Ramos (cell line): ENCODE data around the gene DBP.

Source experiments
- in situ Hi-C: fragments of 300-500 bp; cut with MboI; formaldehyde crosslinking; loops from one replicate; pipeline ENCODE4 v1.14.3; 2022; ENCODE audit warnings: low sequenced_read_pairs; ENCODE audit not compliant: unreplicated experiment

Gene DBP

DNA sequence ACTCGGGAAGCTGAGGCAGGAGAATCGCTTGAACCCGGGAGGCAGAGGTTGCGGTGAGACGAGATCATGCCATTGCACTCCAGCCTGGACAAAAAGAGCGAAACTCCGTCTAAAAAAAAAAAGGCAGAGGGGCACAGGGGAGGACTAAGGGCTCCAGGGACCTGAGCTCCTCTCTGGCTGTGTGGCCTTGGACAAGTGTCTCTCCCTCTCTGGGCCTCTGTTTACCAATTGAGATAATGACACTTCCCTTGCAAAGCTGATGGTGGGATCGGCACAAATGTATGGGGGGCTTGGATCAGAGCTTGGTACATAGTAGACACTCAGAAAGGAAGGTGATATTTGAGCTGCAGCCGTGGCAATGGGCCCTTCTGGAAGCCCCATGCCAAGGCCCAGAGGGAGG is 42.0 kb downstream of the DBP start:
- in situ Hi-C loops: no loop called here

DNA sequence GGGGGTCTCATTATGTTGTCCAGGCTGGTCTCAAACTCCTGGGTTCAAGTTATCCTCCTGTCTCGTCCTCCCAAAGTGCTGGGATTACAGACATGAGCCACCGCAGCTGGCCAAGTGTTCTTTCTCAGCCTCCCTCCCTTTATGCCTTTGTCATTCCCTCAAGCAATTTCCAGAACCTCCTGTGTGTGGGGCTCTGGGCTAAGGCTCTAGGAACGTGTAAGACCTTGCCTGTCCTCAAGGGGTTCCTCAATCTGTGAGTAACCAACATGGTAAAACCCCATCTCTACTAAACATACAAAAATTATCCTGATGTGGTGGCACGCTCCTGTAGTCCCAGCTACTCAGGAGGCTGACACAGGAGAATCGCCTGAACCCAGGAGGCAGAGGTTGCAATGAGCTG is 46.2 kb downstream of the DBP start:
- in situ Hi-C loops: no loop called here

DNA sequence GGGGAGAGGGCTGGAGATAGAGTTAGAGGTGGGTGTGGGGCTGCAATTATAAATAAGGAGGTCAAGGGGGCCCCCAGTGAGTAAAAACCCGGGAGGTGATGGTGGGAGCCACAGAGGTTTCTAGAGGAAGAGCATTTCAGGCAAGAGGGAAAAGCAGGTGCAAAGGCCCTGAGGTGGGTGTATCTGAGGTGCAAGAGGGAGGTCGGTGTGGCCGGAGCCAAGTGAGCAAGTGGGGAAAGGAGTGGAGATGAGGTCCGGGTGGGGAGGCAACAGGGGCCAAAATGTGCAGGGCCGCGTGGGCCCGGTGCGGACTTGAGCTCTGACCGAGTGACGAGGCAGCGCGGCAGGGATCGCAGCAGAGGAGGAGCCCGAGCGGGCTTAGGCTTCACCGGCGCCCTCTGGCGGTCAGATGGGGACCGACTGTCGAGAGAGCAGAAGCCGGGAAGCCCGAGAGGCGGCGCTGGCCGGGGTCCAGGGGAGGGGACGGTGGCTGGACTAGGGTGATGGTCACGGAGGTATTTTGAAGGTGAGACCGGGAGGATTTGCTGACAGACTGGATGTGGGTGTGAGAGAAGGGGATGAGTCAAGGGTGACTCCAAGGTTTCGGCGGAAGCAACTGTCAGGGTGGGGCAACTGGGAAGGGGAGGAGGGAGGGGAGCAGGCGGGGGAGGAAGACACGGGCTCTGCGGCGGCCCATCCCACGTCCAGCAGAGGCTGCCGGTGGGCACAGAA is 48.3 kb downstream of the DBP start:
- in situ Hi-C loops: loop anchor here (5.0 to 10.0 kb wide), 2 partner anchors 82 to 274 kb away; no protein-coding TSS in a partner anchor

DNA sequence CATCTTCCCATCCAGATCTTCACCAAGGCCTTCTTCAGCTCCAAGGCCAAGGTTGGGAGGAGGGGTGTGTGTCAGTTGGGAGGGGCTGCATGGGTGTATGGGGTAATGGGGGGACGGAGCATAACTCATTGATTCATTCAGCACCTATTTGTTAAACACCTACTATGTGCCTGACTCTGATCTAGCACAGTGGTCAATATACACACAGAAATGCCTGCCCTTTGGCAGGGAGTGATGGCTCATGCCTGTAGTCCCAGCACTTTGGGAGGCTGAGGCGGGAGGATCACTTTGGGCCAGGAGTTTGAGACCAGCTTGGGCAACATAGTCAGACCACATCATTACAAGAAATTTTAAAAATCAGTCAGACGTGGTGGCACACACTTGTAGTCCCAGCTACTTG is 49.8 kb downstream of the DBP start:
- in situ Hi-C loops: loop anchor here (5.0 to 10.0 kb wide), 2 partner anchors 80 to 273 kb away; no protein-coding TSS in a partner anchor

GRCh38 chr19:48582168-48582567 is 55.0 kb downstream of the DBP start:
- in situ Hi-C loops: loop anchor here (10.0 kb wide), 1 partner anchor 267 kb away; no protein-coding TSS in a partner anchor
